OCI-LY7 (cell line): ENCODE measurements around the gene KRT13.

Source experiments
- EZH2phosphoT487 ChIP-seq: fragments of 200-600 bp; sonication (generic); IDR thresholded peaks from 2 replicates; pipeline ENCODE4 v1.6.1; 2018; ENCODE audit warnings: low read depth, borderline replicate concordance, mild to moderate bottlenecking, mixed run types, antibody characterized with exemption, low read length, moderate library complexity, mixed read lengths
- TF ChIP-seq, protein P1 (sequence below): fragments of 200-600 bp; sonication (generic); conservative IDR thresholded peaks from 2 replicates; pipeline ENCODE4 v1.5.1; 2014; ENCODE audit warnings: mild to moderate bottlenecking, antibody characterized with exemption, low read length, moderate library complexity, mixed read lengths

GRCh38 chr17:41500131-41500911, 5.1 kb downstream of the KRT13 start:
- TF ChIP-seq, protein P1, sequence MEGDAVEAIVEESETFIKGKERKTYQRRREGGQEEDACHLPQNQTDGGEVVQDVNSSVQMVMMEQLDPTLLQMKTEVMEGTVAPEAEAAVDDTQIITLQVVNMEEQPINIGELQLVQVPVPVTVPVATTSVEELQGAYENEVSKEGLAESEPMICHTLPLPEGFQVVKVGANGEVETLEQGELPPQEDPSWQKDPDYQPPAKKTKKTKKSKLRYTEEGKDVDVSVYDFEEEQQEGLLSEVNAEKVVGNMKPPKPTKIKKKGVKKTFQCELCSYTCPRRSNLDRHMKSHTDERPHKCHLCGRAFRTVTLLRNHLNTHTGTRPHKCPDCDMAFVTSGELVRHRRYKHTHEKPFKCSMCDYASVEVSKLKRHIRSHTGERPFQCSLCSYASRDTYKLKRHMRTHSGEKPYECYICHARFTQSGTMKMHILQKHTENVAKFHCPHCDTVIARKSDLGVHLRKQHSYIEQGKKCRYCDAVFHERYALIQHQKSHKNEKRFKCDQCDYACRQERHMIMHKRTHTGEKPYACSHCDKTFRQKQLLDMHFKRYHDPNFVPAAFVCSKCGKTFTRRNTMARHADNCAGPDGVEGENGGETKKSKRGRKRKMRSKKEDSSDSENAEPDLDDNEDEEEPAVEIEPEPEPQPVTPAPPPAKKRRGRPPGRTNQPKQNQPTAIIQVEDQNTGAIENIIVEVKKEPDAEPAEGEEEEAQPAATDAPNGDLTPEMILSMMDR: no peak
- no peak for TF ChIP-seq EZH2phosphoT487
